ENCODE results near the gene ATG12.

GRCh38 chr5:115796656-115797055 is 44.7 kb downstream of the ATG12 start:
- TF ChIP-seq CTCF (conservative IDR thresholded peaks at IDR 0.05; ENCODE audit: low read length) (no peak), EZH2phosphoT487 (IDR thresholded peaks at IDR 0.05; ENCODE audit: borderline replicate concordance) (no peak)
